A549 (cell line): ENCODE results near the gene MEGF10. TPM values are rescaled to one million over a fixed set of nuclear protein-coding genes. Genes with fewer than 3 reads are reported as not detected.

Experiments used
- ATAC-seq, 2 experiments: fragments of 200-7000 bp in 1 of 2; fragments of >200 bp in 1 of 2; cut with Nextera tagmentation in 1 of 2; cut with Tn5 transposase in 1 of 2; 3 replicates each; pipeline versions ENCODE4 v1.8.0 to v1.9.1; 2018 to 2020; ENCODE audit warnings: mild to moderate bottlenecking in 1 of 2, moderate library complexity in 1 of 2
- CTCF ChIA-PET: fragments of 300-600 bp; sonication (Branson Sonifier 250); formaldehyde crosslinking; extraction: SDS; loops from one replicate; lab custom pipeline; 2021; ENCODE audit warnings: antibody characterized with exemption, inconsistent platforms; lab: Yijun Ruan, JAX
- POLR2A ChIA-PET: fragments of 350-600 bp; formaldehyde crosslinking; extraction: SDS; loops from one replicate; lab custom pipeline; 2021; ENCODE audit warnings: antibody characterized with exemption, inconsistent platforms; lab: Yijun Ruan, JAX
- DNase-seq, 2 experiments: peaks; one replicate each; pipeline versions ENCODE4 v3.0.0 to v3.0.0-alpha.2; 2011 to 2016; ENCODE audit warnings: low read depth in 1 of 2, low spot score in 1 of 2
- FAIRE-seq: peaks from 2 replicates; lab custom pipeline; 2011; peaks lifted over from hg19 to GRCh38; lab: Jason Lieb, UNC
- H3K27ac ChIP-seq, 2 experiments: fragments of >200 bp; sonication (Bioruptor Twin); formaldehyde crosslinking; 3 replicates each; pipeline ENCODE4 v1.5.1; 2016 to 2017
- H3K4me1 ChIP-seq: fragments of >200 bp; sonication (Bioruptor Twin); formaldehyde crosslinking; 3 replicates; pipeline ENCODE4 v1.6.1; 2016
- H3K4me2 ChIP-seq: fragments of >200 bp; sonication (Bioruptor Twin); formaldehyde crosslinking; 3 replicates; pipeline ENCODE4 v1.6.1; 2016
- H3K4me3 ChIP-seq: fragments of >200 bp; sonication (Bioruptor Twin); formaldehyde crosslinking; 3 replicates; pipeline ENCODE4 v1.5.1; 2016
- H3K9me3 ChIP-seq: fragments of >200 bp; sonication (Bioruptor Twin); formaldehyde crosslinking; 3 replicates; pipeline ENCODE4 v1.6.1; 2016
- CBX2 ChIP-seq: fragments of 200-600 bp; sonication (generic); IDR thresholded peaks from 2 replicates; pipeline ENCODE4 v1.6.1; 2016; ENCODE audit warnings: low read depth, mild to moderate bottlenecking, borderline replicate concordance
- CBX8 ChIP-seq: fragments of 200-600 bp; sonication (generic); IDR thresholded peaks from 2 replicates; pipeline ENCODE4 v1.6.1; 2016
- CEBPB ChIP-seq, 2 experiments: fragments of >200 bp in 1 of 2; sonication (Bioruptor Twin) in 1 of 2; formaldehyde crosslinking in 1 of 2; IDR thresholded peaks; 2 replicates each; pipeline ENCODE4 v1.6.1; 2012 to 2016
- CHD2 ChIP-seq: fragments of 150-350 bp; IDR thresholded peaks from 2 replicates; pipeline ENCODE4 v1.6.1; 2014; ENCODE audit warnings: low read length; ENCODE audit not compliant: partially characterized antibody
- ELK1 ChIP-seq: fragments of 150-350 bp; IDR thresholded peaks from 2 replicates; pipeline ENCODE4 v1.6.1; 2014; ENCODE audit warnings: low read depth, mild to moderate bottlenecking, low read length
- FOSB ChIP-seq: fragments of 250-450 bp; sonication (Bioruptor Pico); IDR thresholded peaks from 2 replicates; pipeline ENCODE4 v1.5.0; 2020; ENCODE audit warnings: mild to moderate bottlenecking, moderate library complexity
- FOSL2 ChIP-seq, 2 experiments: fragments of 450-650 bp in 1 of 2; fragments of >200 bp in 1 of 2; sonication (Bioruptor Twin) in 1 of 2; formaldehyde crosslinking; IDR thresholded peaks; 2 replicates each; pipeline versions ENCODE4 v1.5.0 to v1.6.1; 2016 to 2020; ENCODE audit warnings: mild to moderate bottlenecking in 1 of 2, moderate library complexity in 1 of 2
- FOXS1 ChIP-seq: fragments of 250-450 bp; sonication (Bioruptor Pico); IDR thresholded peaks from 2 replicates; pipeline ENCODE4 v1.5.0; 2020; ENCODE audit warnings: mild to moderate bottlenecking, moderate library complexity
- HOXB5 ChIP-seq: fragments of 250-450 bp; sonication (Bioruptor Pico); IDR thresholded peaks from 2 replicates; pipeline ENCODE4 v1.5.0; 2020; ENCODE audit warnings: mild to moderate bottlenecking, moderate library complexity
- NPAS2 ChIP-seq: fragments of 250-450 bp; sonication (Bioruptor Pico); IDR thresholded peaks from 2 replicates; pipeline ENCODE4 v1.8.0; 2022; ENCODE audit warnings: mild to moderate bottlenecking, moderate library complexity, borderline replicate concordance
- PBX3 ChIP-seq: IDR thresholded peaks from 2 replicates; pipeline ENCODE4 v1.6.1; 2012
- PHF8 ChIP-seq: fragments of 200-600 bp; sonication (generic); IDR thresholded peaks from 2 replicates; pipeline ENCODE4 v1.6.1; 2016; ENCODE audit warnings: low read depth, mild to moderate bottlenecking, antibody characterized with exemption, moderate library complexity, borderline replicate concordance
- RAD21 ChIP-seq, 2 experiments: fragments of >200 bp in 1 of 2; sonication (Bioruptor Twin) in 1 of 2; formaldehyde crosslinking in 1 of 2; IDR thresholded peaks in 1 of 2; conservative IDR thresholded peaks in 1 of 2; 2 replicates in 1 of 2; 3 replicates in 1 of 2; pipeline ENCODE4 v1.6.1; 2012 to 2018; ENCODE audit warnings: inconsistent platforms in 1 of 2
- RARB ChIP-seq: fragments of 250-450 bp; sonication (Bioruptor Pico); IDR thresholded peaks from 2 replicates; pipeline ENCODE4 v1.8.0; 2021; ENCODE audit warnings: mild to moderate bottlenecking, moderate library complexity
- RCOR1 ChIP-seq: fragments of 150-350 bp; IDR thresholded peaks from 2 replicates; pipeline ENCODE4 v1.6.1; 2014; ENCODE audit warnings: antibody characterized with exemption, low read length, low read depth
- RFX5 ChIP-seq: fragments of 450-650 bp; IDR thresholded peaks from 2 replicates; pipeline ENCODE4 v1.7.1; 2014; ENCODE audit warnings: antibody characterized with exemption, mild to moderate bottlenecking, moderate library complexity
- SMC3 ChIP-seq: fragments of >200 bp; sonication (Bioruptor Twin); formaldehyde crosslinking; IDR thresholded peaks from 3 replicates; pipeline ENCODE4 v1.6.1; 2018; ENCODE audit warnings: inconsistent platforms
- SREBF2 ChIP-seq: fragments of 450-650 bp; IDR thresholded peaks from 2 replicates; pipeline ENCODE4 v1.6.1; 2014; ENCODE audit warnings: mild to moderate bottlenecking, moderate library complexity
- TFCP2L1 ChIP-seq: fragments of 250-450 bp; sonication (Bioruptor Pico); IDR thresholded peaks from 2 replicates; pipeline ENCODE4 v1.5.0; 2021; ENCODE audit warnings: mild to moderate bottlenecking
- ZFP36 ChIP-seq: fragments of 450-650 bp; IDR thresholded peaks from 2 replicates; pipeline ENCODE4 v1.6.1; 2014; ENCODE audit warnings: borderline replicate concordance; ENCODE audit not compliant: partially characterized antibody
- ZNF302 ChIP-seq: fragments of 250-450 bp; sonication (Bioruptor Pico); IDR thresholded peaks from 2 replicates; pipeline ENCODE4 v1.9.0; 2021; ENCODE audit warnings: inconsistent platforms, mild to moderate bottlenecking, moderate library complexity
- ZSCAN20 ChIP-seq: fragments of 250-450 bp; sonication (Bioruptor Pico); IDR thresholded peaks from 2 replicates; pipeline ENCODE4 v1.8.0; 2022; ENCODE audit warnings: mild to moderate bottlenecking, moderate library complexity
- WGBS: methylation state at CpG from one replicate; pipeline ENCODE4 v1.1.6; 2017; ENCODE audit errors: missing lambda C conversion rate; 5-methylcytosine and 5-hydroxymethylcytosine counted together
- polyA plus RNA-seq, 4 experiments: library from polyadenylated mRNA; depleted of rRNA in 3 of 4; stranded (reverse); fragments of >200 nt; fragmentation: RNase III in 1 of 4; extraction: RNeasy Plus Mini Kit Qiagen cat#74134 plus additional on column Dnase treatment in 1 of 4; gene quantifications; 2 replicates in 3 of 4; 3 replicates in 1 of 4; pipeline ENCODE4 v1.2.3, GENCODE V29; 2011 to 2017
- TF ChIP-seq, protein P1 (sequence below): fragments of 250-450 bp; sonication (Bioruptor Pico); IDR thresholded peaks from 2 replicates; pipeline ENCODE4 v1.5.0; 2021; ENCODE audit warnings: mild to moderate bottlenecking, moderate library complexity, borderline replicate concordance
- TF ChIP-seq, protein P2 (sequence below): IDR thresholded peaks from 2 replicates; pipeline ENCODE4 v1.6.1; 2012
- TF ChIP-seq, protein P3 (sequence below): fragments of 250-450 bp; sonication (Bioruptor Pico); IDR thresholded peaks from 2 replicates; pipeline ENCODE4 v1.5.0; 2020; ENCODE audit warnings: low read depth, mild to moderate bottlenecking, moderate library complexity

Gene MEGF10
- polyA plus RNA-seq, 2 of the 4 experiments (the other 2 are of a cell fraction), result 0.01 TPM; not detected in 1

DNA sequence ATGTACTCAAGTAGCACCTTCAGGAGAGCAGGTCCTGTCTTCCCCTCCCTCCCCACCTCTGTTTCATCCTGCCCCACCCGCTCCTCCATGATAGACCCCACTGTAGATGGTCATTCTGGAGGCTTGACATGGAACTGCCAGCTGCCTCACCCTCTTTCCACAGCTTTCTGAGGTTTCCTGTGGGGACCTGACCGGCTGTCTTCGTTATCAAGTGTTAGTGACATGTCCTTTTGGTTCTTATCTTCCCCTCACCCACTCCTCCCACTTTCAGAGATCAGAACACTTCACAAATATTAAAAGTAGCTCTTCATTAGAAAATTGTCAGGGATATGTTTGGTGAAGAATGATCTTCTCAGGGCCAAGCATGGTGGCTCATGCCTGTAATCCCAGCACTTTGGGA lies 52.7 kb downstream of the MEGF10 start (continued):
- TF ChIP-seq, protein P1, sequence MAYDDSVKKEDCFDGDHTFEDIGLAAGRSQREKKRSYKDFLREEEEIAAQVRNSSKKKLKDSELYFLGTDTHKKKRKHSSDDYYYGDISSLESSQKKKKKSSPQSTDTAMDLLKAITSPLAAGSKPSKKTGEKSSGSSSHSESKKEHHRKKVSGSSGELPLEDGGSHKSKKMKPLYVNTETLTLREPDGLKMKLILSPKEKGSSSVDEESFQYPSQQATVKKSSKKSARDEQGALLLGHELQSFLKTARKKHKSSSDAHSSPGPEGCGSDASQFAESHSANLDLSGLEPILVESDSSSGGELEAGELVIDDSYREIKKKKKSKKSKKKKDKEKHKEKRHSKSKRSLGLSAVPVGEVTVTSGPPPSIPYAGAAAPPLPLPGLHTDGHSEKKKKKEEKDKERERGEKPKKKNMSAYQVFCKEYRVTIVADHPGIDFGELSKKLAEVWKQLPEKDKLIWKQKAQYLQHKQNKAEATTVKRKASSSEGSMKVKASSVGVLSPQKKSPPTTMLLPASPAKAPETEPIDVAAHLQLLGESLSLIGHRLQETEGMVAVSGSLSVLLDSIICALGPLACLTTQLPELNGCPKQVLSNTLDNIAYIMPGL (CRISPR knock-in tag), result no peak
- TF ChIP-seq RFX5 (no peak), FOXS1 (no peak), ZSCAN20 (CRISPR knock-in tag) (no peak), CEBPB (IDR thresholded peaks at IDR 0.05) (no peak)

GRCh38 chr5:127343866-127344265 lies 53.3 kb downstream of the MEGF10 start:
- TF ChIP-seq FOSB (CRISPR knock-in tag), result no peak
- TF ChIP-seq FOSL2 (IDR thresholded peaks at IDR 0.05), result no peak
- TF ChIP-seq FOSL2 (CRISPR knock-in tag; IDR thresholded peaks at IDR 0.05), result no peak
- POLR2A ChIA-PET, result no interaction called here
- no peak overlapping the region for H3K27ac ChIP-seq
- no peak overlapping the region for H3K4me3 ChIP-seq
- H3K4me1 ChIP-seq, result no peaks in the 10 kb centered on the region
- no peak for FAIRE-seq
- 72% methylated on average over 1 of the region's 1 CpG for WGBS
- DNase-seq, result no peak
- no peak for ATAC-seq
- CTCF ChIA-PET, result interaction anchor here (0.7 to 1.3 kb wide), 2 partner anchors 9 to 685 kb away, joined by 3 read pairs; no protein-coding TSS in a partner anchor
- no peak overlapping the region for H3K4me2 ChIP-seq
- H3K9me3 ChIP-seq, result no peaks in the 10 kb centered on the region

GRCh38 chr5:127344931-127345330 lies 54.3 kb downstream of the MEGF10 start:
- ChIA-PET CTCF (no interaction called here), POLR2A (no interaction called here)
- Histone ChIP-seq H3K4me1 (no peaks in the 10 kb centered on the region), H3K27ac (no peak overlapping the region)
- ATAC-seq, result no peak
- no peak for FAIRE-seq
- TF ChIP-seq RARB (CRISPR knock-in tag) (no peak), NPAS2 (CRISPR knock-in tag) (no peak), HOXB5 (no peak), PHF8 (no peak), CBX2 (no peak), RCOR1 (no peak), SREBF2 (no peak), ZSCAN20 (CRISPR knock-in tag) (no peak)
- TF ChIP-seq, protein P2, sequence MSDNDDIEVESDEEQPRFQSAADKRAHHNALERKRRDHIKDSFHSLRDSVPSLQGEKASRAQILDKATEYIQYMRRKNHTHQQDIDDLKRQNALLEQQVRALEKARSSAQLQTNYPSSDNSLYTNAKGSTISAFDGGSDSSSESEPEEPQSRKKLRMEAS, result no peak
- TF ChIP-seq, all 56 proteins: peak for 0
- DNase-seq, result no peak
- WGBS, result 9% methylated on average over 3 of the region's 3 CpGs
- Histone ChIP-seq H3K9me3 (no peaks in the 10 kb centered on the region), H3K4me2 (no peak overlapping the region), H3K4me3 (no peak overlapping the region)

DNA sequence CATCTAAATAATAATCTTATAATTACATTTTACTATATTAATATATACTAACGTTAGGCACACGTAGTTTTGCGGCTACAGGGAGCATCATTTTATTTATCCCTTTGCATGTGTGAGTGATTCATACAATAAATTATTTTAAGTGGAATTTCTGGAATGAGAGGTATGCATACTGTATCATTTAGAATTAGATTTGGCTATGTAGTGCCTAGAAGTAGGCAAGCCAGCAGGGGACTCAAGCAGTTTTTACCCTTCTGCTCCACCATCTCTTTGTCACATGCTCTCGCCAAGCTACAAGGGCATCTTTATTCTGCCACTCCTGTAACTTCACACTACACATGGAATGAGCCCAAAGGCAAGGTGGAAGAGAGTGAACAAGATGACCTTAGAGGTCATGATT lies 60.8 kb downstream of the MEGF10 start:
- ChIA-PET POLR2A (no interaction called here), CTCF (no interaction called here)
- H3K4me3 ChIP-seq, result no peak overlapping the region
- H3K4me2 ChIP-seq, result no peak overlapping the region
- DNase-seq, result no peak
- no peak for FAIRE-seq
- H3K4me1 ChIP-seq, result no peaks in the 10 kb centered on the region
- H3K9me3 ChIP-seq, result no peaks in the 10 kb centered on the region
- no peak overlapping the region for H3K27ac ChIP-seq
- 20% methylated on average over 4 of the region's 4 CpGs for WGBS
- ATAC-seq, result no peak
- TF ChIP-seq TFCP2L1 (CRISPR knock-in tag) (no peak), FOSB (CRISPR knock-in tag) (no peak), SMC3 (no peak), CHD2 (no peak), PBX3 (no peak), RAD21 (conservative IDR thresholded peaks at IDR 0.05 in 1 of 2, IDR thresholded peaks at IDR 0.05 in 1 of 2) (no peak), CBX8 (no peak), ELK1 (no peak), FOXS1 (no peak), ZFP36 (no peak), ZNF302 (CRISPR knock-in tag) (no peak)
- TF ChIP-seq, protein P3, sequence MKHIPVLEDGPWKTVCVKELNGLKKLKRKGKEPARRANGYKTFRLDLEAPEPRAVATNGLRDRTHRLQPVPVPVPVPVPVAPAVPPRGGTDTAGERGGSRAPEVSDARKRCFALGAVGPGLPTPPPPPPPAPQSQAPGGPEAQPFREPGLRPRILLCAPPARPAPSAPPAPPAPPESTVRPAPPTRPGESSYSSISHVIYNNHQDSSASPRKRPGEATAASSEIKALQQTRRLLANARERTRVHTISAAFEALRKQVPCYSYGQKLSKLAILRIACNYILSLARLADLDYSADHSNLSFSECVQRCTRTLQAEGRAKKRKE, result no peak
